ENCODE results near the gene TNFAIP8.

The TNFAIP8 gene

DNA sequence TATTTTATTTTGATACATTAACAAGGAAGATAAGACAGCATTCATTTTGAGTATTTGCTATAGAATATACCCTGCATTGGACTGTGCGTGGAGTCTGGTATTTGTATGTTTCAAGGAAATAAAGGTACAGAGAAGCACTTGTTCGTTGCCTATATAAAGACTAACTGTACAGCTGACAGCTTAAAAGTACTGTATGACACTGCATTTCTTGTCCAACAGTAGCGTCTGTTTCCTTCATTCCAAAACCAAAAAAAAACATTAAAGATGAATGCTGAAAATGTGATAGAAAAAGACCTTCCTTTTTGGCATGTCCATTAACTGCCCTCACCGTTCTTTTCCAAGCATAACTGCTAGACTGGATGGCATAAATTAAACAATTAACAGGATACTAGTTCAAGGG, 15.3 kb downstream of the TNFAIP8 start:
- DNase-seq: no peak

DNA sequence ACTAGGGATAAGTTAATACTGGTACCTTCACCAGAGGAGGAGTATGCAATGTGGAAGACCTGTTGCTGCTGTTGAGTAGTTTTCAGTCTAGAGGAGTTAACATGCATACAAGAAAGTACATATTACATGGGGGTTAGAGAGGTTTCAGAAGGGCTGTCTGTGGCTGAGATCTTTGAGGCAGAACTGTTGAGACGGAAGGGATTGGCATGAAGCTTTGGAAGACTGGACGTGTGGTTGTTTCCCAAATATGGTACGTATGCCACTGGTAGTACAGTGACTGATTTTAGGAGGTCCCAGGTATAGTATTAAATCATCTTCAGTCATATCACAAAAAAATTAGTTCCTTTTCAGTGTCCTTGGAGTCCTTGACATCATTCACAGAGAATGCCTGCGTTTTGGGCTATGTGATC, 17.6 kb downstream of the TNFAIP8 start:
- DNase-seq: no peak

DNA sequence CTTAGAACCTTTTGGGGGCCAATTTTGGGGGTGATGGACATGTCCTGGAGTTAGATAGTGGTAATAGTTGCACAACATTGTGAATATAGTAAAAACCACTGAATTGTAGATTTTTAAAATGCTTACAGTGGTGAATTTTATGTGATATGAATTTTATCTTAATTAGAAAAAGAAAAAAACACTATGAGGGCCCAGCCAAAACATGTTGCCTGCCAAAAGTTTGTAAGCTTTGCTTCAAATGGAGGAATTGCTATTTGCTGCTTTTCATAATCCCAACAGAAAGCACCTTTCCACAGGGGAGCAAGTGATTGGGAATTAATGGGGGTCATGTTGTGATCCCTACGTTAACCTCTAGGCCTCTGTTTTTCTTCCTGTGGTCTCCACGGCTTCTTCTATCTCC, 19.1 kb downstream of the TNFAIP8 start:
- DNase-seq: no peak

DNA sequence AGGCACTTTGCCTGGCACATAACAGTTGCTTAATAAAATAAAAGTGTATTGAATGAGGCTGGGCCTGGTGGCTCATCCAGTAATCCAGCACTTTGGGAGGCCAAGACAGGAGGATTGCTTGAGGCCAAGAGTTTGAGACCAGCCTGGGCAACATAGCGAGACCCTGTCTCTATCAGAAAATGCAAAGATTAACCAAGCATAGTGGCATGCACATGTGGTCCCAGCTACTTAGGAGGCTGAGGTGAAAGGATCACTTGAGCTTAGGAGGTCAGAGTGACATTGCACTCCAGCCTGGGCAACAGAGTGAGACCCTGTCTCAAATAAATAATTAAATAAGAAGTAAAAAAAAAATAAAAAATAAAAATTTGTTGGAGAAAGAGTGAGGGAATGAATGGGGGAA, 21.2 kb downstream of the TNFAIP8 start:
- DNase-seq: no peak

- no peak for DNase-seq
These were observed 22.4 kb downstream of the TNFAIP8 start for GRCh38 chr5:119378075-119378700.

DNA sequence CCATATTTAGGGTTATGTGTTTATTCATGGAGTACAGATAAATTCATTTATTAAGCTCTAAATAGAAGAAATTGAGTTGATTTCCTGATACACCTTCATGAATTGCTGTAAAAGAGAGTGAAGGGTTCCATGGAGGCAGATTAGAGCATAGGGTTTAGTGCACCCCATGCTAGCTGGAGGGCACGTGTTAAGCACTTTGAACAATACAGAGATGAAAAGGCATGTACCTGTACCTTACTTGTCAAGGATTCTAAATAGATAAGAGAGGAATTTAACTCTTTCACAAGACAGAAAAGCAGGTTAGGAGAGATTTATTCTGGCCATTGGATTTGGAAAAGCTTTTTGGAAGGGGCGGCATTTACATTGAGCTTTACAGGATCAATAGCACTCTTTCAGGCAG, 23.3 kb downstream of the TNFAIP8 start:
- no peak for DNase-seq

DNA sequence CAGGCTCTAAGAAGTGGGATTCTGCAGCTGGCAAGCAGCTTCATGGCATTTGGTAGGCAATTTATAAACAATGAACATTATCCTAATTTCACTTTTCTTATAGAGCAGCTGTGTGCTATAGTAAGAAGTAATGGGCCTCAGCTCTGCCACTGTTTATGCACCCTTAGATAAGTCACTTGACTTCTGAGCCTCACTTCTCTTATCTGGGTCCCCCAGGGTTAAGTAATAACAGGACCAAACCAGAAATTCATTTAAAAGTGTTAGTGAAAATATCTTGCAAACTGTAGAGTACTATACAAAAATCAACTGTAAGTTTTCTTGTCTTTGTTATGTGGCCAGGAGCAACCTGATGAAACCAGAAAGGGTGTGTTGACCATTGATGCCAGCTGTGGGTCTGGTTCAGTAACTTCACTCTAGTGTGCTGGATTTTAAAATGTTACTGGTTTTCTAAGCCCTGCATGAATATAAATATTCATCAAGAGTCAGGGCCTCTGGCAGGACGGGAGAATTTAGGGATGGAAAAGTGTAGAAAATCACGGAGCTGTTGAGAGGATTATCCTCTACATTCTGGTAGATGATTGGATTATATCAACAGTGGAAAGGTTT, 24.2 kb downstream of the TNFAIP8 start:
- DNase-seq: no peak

DNA sequence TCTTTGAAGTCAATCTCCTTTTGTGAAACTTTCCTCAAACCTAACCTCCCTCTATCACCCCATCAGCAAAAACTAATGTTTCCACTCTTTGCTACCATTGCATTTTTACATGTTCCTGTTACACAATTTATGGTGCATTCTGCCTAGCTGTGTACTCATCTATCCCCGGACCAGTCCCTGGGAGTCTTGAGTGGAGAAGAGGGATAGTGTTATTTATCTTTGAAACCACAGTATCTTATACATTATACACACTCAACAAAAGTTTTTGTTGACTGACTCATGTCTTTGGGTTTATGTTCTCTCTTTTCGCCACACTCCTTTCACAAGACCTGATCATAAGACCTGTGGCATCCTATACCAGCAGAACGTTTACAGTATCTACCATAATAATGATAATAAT, 26.4 kb downstream of the TNFAIP8 start:
- no peak for DNase-seq

GRCh38 chr5:119383008-119383407, 27.2 kb downstream of the TNFAIP8 start:
- no peak for DNase-seq

DNA sequence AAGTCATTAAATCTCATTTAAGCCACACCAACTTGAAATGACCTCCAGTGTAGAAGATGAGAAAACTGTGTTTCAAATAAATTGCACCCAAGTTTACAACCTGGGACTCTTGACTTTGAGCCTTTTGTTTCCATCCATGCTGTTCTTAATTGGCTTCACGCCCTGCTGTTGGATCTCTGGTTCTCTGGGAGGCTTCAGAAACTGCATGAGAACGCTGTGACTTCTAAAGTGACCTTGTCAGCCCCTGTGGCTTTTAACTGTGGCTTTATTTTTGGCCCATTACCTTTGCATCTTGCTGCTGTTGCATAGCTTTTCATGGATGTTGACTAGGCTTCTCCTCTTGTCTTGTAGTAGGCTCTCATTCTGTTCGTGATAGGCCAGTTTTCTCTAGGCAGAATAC, 29.3 kb downstream of the TNFAIP8 start:
- no peak for DNase-seq

DNA sequence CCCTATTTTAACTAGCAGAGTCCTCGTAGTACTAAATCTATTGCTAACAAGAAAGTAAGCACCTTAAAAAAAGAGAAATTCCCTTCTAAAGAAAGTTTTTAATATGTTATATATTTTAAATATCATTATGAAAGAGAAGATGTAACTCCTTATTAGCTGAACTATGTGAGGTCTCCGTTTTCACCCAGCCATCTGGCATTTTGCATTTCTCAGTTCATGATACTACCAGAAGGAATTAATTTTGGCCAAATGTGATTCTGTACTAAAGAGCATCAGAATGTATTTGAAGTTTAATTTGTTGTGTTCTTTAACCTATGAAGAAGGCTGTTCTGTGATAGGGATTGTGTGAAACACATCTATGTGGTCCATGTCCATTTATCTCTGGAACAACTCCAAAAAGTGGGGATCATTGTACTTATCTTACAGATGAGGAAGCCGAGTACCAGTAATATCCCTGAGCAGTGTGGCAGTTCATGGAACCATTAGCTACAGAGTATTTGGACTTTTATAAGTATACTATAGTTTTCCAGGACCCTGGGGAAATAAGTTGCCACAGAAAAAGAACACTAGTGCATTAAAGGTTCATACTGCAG, 29.8 kb downstream of the TNFAIP8 start:
- DNase-seq: no peak

GRCh38 chr5:119386596-119387344, 31.0 kb downstream of the TNFAIP8 start:
- no peak for DNase-seq

- no peak for DNase-seq
These were observed 32.3 kb downstream of the TNFAIP8 start for GRCh38 chr5:119387945-119388618.

DNA sequence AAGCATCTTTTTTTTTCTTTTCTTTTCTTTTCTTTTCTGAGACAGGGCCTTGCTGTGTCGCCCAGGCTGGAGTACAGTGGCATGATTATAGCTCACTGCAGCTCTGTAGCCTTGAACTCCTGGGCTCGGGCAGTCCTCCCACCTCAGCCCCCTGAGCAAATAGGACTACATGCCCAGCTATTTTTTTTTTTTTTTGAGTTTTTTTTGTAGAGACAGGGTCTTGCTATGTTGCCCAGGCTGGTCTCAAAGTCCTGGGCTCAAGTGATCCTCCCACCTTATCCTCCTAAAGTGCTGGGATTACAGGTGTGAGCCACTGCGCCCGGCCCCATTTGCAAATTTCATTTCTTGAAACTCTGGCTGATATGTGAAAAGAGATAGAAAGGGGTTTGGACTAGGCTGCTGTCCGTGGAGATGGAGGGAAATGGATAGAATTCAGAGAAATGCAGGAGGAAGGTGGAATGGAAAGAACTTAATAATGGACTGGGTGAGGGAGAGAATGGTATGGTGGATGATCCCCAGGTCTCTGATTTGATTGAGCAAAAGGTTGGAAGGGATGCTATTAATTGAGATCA, 32.9 kb downstream of the TNFAIP8 start:
- no peak for DNase-seq

GRCh38 chr5:119389288-119390030, 33.6 kb downstream of the TNFAIP8 start:
- no peak for DNase-seq

- no peak for DNase-seq
These were observed 34.6 kb downstream of the TNFAIP8 start for GRCh38 chr5:119390404-119390803.

DNA sequence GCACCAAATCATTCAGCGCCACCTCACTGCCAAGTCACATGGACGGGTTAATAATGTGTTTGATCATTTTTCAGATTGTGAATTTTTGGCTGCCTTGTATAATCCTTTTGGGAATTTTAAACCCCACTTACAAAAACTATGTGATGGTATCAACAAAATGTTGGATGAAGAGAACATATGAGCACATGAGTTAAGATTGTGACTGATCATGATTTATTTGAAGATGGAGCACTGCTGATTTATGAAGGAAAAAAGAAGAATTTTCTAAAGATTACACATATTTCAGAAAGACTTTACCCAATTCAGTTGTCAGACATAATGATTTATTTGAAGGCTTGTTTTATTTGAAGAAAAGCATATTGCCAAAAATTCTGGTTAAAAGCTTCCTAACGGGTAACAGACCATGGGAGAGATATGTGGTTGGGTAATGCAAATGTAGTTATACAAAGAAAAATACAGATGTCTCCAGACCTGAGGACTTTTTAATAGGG, 37.4 kb downstream of the TNFAIP8 start:
- DNase-seq: no peak

DNA sequence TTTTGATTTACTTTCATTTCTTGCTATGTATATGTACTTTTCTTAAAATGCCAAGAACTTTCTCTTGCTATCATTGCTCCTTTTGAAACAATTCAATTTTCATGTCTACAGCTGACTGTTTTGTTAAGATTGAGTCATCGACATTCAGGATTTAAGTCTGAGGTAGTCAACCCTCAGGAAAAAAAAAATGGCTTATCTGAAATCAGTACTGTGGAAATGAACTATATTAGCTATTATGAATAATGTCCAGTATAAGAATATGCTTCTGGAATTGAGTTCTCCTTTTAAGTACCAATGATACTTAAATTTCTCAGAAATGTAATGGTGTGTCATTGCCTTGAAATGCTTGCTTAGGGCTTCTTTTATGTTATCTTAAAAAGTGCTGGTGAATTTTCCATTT, 37.9 kb downstream of the TNFAIP8 start:
- DNase-seq: no peak

DNA sequence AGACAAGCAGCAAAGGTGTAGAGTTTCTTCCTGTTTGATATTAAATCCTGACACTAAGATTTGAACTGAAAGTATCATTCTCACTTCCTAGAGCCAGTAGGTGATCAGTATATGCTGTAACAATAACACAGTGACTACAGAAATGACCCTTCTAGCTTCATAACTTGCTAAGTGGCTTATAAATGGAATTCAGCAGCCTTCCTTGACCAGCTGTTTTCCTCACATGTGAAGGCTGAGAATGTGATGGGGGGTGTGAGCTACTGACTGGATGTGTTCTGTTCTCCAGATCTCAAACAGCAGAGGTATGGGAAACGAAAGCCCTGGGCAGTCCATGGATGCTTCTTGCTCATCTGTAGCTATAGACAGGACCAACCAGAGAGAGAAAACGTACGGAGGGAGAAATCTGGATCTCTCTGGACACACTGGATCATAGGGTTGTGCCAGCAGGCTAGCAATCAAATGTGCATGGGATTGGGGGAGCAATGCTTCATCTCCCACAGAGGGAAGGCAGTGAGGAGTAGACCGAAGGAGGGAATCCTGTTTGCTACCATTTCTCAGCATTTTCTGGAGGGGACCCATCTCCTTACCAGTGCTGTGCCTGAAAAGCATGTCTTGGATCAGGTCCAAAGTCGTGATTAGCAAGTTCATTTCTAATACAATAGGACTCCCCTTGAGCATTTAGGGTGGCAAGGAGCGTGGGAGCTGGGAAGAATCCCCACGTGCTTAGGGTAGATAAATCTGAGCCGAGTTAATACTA, 39.4 kb downstream of the TNFAIP8 start:
- no peak for DNase-seq

DNA sequence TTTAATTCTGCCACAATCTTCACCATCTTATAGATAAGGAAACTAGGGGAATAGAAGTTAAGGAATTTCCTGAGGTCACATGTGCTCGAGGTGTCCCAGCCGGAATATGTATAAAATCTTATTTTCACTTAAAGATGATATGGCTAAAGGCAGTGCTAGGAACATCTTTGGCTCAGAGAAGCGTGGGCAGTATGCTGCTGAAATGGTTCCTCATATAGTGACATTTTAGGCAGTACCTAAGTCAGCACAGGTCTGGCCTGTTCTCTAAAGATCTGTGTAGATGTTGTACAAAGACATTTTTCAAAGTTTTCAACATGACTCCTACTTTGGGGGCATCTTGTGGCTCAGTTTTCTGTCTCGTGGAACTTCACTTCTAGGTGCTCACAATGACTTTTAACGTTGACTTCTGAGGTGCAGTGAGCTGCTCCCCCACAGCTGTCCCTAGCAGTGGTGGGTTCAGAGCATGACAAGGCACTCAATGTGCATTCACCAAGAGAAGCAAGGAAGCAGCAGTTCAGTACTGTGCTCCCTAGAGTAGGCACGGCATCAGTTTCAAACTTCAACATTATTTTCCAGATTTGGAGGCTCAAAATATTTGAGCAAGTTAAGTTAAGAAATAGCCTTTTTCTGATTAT, 40.3 kb downstream of the TNFAIP8 start:
- DNase-seq: no peak

All from NCI-H1436 (cell line).